Activated CD4-positive, alpha-beta T cell treated with anti-CD3 and anti-CD28 coated beads for 24 hours (primary cell): Measurements from ENCODE around the gene VSNL1.

Source experiments
- DNase-seq, 2 donors: peaks; one replicate each; pipeline ENCODE4 v3.0.0-alpha.2; 2020; ENCODE audit warnings: low read depth in 2 of 2

The VSNL1 gene

DNA sequence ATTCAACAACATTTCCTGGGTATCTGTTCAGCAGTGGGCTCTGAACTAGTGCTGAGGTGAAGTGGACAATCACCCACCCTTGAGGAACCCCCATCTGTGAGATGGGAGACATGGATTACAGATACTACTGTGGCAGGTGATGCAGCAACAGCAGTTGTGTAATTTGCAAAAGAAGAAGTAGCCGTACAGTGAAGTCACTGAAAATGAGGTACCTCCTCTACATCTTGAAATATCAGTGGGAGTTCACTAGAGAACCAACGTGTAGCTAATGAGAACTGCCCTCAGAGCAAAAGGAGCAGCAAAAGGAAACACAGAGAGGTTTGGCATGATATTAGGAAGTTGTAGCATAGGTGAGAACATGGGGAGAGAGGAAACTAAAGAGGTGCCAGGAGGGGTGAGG lies 41.3 kb downstream of the VSNL1 start:
- DNase-seq = no peak

DNA sequence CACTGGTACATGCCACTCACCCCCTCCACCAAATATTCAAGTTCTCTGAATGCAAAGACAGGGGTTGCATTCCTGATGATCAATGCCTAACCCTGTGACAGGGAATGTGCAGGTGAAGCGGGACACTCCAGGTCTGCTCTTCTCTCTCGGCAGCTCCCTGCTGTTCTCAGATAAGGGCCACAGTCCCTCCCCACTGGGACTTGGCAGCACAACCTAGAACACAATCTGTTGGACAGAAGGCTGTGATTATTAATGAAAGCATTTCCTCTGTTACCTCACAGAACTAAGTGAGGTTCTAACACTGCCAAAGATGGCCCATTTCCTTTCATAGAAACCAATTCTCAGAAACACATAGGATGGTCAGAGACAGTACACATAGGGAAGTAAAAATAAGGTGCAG lies 42.7 kb downstream of the VSNL1 start:
- no peak for DNase-seq

DNA sequence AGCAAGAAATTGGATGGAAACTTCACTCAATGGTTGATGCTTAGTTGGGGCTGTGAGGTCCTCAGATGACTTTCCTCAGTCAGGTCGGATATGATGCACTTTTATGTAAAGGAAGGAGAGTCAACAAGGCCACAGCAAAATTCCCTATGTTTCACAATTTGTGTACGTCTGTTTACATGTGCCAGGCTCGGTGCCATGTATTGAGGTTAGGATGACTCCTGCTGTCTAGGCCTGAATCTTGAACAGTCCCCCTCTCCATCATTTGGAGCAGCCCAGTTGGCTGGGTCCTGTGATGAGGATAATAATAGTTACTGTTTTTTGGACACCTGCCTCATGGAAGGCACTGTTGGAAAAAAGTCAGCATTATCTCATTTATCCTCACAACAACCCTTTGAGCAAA lies 43.1 kb downstream of the VSNL1 start:
- DNase-seq = no peak

DNA sequence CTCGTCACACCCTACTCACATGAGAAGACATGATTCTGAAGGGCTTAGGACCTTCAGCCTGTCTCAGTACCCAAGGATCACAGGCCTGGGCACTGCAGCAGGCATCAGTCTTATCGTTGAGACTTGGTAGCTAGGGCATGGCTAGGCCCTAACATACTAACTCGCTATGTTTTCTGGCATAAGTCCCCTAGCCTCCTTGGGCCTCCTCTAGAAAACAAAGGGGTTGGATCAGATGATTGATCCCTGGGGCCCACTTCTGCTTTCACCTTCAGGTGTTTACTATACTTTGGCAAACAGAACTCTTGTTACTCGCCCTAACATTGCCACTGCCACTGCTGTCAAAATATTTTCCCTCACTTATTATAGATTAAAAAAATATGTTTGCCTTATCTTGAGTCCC lies 44.2 kb downstream of the VSNL1 start:
- no peak for DNase-seq

DNA sequence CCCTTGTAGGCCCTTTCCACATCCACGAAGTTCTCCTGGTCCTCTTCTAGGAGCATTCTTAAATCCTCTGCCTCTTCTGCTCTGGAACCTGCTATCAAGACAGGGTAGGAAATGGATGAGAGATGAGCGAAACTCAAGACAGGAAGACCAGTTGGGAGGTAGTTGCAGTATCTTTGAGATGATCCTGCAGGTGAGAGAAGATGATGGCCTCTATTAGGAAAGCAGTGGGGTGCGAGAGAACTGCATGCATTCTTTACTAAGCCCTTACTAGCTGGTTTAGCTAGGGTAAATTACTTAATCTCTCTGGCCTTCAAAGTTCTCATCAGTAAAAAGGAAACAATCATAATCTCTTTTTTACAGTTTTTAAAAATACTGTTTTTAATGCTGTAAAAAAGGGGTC lies 47.0 kb downstream of the VSNL1 start:
- no peak for DNase-seq

DNA sequence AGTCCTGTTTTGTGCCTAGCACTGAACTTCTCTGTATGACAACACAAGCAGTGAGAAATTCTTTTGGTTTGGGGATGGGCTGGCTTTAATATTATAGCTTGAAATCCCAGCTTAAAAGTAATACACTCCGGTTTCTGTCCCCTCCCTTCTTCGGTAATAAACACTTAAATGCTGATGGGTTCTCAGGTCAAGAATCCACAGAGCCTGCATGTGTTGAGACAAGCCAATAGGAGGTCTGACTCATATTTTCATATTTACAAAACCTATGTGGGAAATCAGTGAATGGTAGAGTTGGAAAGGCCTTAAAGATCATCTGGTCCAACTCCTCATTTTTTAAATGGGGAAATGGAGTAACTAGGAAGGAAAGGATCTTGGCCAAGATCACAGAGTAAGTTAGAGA lies 47.5 kb downstream of the VSNL1 start:
- no peak for DNase-seq

DNA sequence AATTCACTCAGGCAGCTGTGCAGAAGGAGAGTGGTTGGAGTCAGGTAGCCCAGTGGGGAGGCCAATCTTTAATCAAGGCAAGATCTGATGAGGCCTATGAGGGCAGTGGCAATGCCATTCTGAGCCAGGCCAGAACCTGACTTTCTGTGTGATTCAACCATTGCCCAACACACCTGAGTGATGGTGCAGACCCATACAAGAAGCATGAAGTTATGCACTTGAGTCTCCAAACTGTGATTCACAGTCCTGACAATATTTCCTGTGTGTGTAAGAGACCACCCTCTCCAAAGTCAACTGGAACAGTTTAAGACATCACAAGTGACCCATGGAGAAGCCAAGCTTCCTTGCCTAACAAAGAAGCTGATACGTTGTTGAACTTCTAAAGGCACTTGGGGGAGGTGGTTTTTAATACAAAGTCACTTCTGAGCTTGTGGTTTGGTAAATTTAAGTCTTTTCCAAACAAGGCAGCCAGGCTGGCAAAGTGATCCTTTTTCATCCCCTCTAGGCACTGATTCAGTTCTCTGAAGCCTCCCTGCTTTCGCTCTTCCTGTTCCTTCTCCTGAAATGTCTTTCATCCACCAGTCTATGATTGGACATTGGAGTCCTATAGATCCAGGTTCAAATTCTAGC lies 49.0 kb downstream of the VSNL1 start:
- no peak for DNase-seq

DNA sequence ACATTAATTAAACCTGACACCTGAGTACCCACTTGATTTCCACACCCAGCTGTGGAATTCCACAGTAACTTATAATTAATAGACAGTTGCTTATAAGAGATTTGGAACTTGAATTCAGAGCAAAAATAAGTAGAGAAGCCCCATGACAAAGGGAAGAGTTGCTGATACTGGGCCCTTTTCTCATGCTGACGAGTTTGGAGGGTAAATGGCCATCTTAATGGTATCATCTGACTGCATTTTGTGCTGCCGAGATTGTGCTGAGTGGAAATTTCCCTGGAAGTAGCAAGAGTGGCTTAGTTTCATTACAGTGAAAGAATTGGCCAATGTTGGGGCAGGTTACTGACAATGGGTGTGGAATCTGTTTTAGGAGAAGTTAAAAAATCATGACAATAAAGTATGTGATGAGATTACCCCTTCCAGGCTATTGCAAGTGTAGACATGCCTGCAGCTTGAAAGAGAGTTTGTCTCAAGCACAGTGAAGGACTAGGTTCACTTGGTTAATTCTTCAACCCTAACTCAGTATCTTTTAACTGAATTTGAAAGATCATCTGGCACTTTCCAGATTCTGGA lies 49.9 kb downstream of the VSNL1 start:
- DNase-seq = no peak

DNA sequence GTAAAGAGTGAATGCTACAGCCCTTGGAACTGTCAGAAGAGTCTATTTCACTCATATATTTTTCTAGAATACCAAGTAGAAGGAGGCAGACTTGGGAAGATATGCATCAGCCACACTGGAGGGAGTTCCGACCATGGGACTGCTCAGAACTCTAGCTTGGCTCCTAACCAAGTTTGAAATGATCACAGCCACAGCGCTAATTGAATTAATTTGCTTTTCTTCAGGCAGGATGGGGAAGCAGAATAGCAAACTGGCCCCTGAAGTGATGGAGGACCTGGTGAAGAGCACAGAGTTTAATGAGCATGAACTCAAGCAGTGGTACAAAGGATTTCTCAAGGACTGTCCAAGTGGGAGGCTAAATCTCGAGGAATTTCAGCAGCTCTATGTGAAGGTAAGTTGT lies 51.4 kb downstream of the VSNL1 start:
- DNase-seq = no peak

DNA sequence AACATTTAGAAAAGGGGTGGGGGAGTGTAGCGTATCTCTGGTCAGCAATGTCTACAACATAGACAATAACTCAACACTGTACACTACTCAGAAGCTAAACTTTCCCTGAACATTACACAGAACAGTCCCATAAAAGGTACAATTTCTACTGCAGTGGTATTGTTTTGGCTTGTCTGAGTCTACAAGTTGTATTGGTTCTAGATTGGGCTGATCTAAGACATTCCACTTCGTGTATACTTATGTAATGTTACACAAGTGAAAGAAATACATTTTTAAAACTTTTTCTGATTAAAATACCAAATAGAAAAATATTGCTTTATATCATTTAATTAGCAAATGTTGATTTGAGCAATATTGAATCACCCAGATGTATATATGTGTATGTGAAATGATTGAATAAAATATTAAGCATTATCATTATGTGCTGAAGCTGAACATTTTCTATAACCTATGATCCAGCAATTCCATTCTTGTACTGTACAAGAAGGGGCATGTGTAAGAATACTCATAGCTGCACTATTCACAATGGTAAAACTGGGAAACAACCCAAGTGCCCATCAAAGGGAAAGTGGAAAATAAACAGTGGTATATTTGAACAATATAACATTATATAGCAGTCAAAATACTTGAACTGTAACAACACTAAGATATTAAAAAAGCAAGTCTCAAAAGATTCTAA lies 52.4 kb downstream of the VSNL1 start:
- DNase-seq = no peak

DNA sequence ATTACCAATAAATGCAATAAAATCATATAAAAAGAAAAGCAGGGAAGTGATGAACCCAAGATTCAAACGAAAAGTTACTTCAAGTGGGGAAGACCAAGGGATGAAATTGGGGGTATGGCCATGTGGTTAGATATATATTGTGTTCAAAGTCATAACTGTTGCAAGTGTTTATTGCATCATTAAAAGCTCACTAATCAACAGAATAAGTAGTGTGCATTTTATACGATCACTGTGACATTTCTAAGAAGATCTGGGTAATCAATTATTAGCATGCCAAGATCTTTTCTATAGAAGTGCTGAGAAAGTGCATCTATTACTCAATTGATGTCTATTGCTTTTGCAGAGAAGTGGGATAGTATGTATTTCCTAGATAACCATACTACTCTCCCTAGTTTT lies 52.9 kb downstream of the VSNL1 start:
- DNase-seq = no peak

DNA sequence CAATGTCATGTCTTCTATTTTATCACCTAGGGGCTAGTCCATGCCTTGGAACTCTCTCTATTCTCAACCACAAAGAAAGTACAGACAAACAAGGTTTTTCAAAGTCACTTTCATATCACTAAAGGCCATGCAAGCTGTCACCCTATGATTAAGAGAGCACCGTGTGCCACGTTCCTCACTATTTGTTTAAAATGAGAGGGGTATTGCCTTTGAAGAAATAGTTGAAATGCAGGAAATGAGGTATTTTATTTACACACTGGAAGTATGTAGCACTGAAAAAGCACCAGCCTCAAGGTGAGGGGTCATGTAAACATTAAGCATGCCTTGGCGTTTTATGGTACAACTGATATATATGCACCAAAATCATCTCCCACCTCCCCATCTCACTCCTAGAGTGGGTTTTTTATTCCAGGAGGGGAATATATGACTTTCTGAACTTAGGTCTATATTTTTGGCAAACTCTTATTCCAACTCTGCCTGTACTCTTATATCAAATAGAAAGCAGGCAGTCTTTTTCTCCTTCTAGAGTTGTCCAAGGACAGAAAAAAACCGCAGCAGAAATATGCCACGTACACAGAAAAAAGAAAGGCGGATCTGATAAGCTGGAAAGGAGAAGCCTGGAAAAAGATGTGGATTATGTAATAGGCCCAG lies 53.5 kb downstream of the VSNL1 start:
- no peak for DNase-seq

DNA sequence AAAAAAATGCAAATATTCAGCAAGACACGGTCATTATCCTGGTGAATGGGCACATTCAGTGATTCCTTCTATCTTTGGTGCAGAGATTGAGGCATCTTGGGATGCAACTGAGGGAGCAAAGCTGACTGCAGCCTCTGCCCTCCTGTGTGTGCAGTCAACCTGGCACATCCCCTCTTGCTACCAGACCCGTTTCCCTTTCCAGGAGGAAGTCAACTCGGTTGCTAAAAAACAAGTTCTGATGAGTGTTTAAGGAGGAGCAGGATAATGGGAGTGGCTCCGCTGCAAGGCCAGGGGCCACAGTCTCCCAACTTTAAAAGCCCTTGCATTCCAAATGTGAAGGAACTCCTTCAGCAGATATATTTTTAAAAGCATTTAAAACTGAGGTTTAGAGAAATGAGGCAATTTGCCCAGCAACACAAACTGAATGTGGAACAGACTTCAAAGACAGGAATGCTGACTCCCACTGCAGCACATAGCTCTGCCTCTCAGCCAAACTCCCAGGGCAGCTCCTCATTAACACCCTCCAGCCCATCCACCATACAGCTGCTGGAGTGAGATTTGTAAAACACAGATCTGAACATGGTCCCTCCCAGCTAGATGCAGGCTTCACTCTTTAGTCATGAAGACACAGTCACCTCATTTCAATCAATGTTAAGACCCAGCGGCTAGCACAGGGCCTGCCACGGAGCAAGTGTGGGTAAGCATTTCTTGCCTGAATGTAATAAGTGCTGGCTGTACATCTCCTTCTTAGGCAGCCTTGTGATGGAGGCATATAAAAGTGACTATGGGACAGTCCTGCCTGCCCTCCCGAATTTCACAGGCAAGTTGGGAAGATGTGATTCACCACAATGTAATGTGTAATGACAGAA lies 54.3 kb downstream of the VSNL1 start:
- no peak for DNase-seq

DNA sequence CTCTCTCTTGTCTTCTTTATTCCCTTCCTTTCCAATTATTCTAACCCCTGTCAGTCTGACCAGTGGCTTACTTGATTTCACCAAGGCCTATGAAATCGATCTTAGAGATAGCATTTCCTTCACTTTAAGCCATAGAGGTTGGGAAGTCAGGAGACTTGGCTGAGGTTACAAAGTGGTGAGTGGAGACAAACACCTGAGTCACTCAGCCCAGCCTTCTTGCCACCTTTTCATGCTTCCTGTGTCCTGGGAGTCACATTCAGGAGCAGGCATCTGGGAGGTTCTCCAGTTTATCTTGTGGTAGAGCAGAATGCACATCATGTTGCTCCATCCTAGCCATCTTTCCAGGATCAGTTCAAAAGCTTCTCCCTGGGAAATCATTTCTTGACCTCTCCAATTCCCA lies 59.1 kb downstream of the VSNL1 start:
- no peak for DNase-seq

DNA sequence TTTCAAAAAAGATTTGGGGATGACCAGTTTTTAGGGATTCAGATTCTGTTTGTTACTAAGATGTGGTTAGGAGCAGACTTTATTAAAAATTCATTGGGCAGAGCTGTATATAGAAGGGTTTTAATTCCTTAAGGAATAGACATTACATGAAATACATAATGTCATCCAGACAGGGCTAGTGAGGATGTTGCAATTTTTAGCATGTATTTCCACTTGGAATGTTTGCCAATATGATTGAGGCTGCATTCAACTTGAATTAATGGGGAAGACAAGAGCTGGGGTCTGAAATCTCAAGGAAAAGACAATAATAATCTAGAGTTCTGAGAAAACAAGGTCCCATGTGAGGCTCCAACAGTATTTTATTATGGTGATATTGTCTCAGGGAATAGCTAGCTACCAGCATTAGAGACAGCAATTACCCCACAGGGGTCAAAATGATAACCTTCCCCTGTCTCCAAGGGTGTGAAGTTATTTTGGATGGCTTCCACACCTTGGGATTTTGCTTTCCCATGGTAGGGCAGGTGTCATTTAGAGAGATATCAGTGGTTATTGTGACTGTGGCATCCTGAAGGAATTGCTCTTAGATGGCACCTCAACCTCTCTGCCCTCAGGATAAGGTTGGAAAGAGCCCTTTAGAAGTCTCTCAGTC lies 60.2 kb downstream of the VSNL1 start:
- DNase-seq = no peak

DNA sequence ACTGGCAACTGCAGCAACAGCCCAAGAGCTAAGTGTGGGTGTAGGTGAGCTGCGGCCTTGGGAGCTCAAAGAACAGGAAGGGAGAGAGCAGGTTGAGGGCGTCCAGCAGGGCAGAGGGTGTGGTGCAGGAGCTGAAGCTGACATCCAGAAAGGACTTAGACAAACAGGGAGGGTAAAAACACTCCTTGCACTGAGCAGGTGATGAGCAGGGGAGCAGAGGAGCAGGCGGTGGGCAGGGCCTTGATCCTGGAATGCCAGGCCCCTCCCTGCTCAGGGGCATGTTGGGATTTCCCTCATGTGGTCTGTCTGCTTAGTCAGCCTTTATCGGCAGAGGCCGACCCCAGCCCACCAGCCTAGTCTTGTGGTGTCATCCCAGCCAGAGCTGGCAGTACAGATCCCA lies 63.6 kb downstream of the VSNL1 start:
- DNase-seq = no peak

DNA sequence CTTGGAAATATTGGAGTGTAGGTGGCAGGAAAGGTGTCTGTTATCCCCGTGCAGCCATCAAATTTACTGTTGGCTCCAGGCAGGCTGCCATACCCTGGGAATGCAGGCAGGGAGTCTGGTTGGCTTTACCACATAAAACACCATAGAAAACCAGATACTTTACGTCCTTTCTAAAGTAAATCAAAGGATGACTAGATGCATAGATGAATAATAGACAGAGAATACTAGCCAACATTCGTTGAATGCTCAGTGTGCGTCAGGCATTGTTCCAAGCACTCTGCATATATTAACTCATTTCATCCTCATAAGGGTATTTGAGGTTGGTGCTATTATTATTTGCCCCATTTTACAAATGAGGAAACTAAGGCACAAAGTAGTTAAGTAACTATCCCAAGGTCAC lies 65.2 kb downstream of the VSNL1 start:
- DNase-seq = no peak

DNA sequence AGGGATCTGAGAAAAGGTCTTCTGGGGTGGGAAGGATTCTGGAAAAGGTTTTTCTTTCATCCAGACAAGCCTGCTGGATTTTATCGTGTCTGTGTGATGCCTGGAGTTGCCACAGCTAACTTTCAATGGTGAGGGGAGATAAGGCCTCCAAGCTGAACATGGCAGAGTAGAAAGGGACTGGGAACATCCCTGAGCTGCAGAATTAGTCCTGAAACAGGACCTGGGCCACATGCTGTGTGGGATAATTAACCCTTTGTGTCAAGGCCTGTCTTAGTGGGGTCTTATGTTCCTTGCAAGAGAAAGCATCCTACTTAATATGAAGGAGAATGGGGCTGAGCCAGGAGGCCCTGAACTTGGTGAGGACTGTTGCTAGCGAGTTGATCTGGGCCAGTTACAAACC lies 66.4 kb downstream of the VSNL1 start:
- DNase-seq = no peak

DNA sequence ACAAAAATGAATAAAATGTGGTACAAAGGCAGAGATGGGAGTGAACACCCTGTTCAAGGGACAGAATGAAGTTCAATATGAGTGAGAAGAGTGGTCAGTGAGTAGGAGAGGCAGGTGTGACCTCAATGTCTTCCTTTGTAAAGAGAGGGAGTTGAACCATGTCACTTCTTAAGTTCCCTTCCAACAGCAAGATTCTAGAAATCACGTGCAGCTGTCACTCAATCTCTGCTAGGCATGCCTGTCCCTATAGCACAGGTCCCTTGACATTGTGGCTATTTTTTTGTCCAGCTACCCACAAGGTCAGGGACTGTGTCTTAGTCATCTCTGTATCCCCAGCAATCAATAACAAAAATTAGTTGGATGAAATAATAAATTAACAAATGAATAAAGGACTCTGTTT lies 66.9 kb downstream of the VSNL1 start:
- no peak for DNase-seq

DNA sequence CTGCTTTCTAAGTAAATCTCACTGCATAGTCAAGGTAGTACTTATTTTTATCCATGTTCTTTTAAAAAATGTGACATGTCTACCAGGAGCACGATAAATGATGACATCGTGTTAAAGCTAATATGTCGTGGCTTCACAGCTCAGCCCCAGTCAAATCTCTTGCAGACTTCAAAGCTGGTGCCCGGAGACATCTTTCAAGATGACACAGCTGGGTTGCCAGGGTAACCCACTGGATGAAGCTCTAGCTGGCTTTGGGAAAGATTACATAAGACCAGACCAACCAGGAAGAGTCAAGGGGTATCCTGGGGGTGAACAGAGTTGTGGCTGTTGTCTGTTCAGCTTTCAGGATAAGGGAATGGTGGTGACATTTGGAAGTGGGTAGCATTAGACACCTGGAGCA lies 67.8 kb downstream of the VSNL1 start:
- DNase-seq = no peak

DNA sequence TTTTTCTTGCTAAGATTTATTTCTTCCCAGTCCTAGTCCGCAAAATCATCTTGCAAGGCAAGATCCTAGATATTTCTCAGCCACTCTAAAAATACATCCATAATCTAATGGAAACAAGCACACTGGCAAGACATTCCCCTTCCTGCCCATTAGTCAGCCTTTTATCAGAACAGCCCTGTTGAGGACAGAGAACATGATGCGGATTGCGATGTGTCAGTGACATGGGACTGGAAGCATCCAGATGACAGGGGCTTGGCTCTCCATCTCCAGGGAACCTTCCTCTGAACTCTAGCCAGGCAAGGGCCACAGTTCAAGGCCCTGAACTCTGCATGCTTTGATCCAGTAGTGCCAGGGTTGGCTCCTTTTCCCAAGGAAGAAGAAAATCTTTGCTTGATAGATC lies 70.0 kb downstream of the VSNL1 start:
- DNase-seq = no peak

DNA sequence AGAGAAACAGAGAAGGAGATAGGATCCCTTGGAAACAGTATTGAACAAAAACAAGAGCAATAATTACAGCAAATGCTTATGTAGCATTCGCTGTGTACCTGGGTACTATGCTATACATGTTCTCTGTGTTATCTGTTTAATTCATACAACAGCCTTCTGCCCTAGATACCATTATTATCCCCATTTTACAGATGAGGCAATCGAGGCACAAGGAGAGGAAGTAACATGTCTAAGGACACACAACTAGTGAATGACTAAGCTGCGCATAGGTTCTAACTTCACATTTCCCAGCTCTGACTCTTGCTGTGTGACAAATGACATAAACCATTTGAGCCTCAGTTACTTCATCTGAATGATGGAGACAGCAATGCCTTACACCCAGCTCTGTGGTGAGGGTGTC lies 70.5 kb downstream of the VSNL1 start:
- no peak for DNase-seq
